Measurements from ENCODE around the gene EHMT1.
"Not testable (repeated sequence)": the region's sequence is repeated elsewhere in the genome, so short reads cannot be mapped to it uniquely, and the experiment has no call there.

Gene EHMT1

DNA sequence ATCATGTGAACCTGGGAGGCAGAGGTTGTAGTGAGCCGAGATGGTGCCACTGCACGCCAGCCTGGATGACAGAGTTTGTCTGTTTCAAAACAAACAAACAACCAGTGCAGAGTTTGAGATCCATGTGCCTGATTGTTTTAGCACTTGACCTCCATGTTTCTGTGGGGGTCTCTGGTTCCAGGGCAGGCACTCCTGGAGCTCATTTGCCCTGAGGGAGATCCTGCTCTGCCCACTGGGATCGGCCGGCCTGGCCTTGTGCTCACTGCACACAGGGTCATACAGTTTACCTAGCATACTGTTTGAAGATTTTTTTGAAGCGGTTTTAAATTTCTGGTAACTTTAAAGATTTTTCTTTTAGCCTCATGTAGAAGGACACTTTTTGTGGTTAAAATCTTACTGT, 78.4 kb downstream of the EHMT1 start:
- DNase-seq = no peak

DNA sequence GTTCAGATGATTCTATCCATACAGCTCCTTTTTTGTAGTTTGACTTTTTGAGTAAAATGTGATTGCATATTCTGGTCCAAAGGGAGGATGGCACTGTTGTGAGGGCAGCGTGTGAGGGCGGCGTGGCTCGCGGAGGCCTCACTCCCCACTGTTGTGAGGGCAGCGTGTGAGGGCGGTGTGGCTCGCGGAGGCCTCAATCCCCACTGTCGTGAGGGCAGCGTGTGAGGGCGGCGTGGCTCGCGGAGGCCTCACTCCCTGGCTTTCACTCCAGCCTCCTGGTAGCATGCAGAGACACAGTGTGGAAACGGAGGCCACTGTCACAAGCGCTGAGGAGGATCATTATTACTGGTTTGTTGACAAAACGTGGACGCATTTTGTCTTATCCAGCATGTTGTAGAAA, 79.0 kb downstream of the EHMT1 start:
- DNase-seq = no peak

DNA sequence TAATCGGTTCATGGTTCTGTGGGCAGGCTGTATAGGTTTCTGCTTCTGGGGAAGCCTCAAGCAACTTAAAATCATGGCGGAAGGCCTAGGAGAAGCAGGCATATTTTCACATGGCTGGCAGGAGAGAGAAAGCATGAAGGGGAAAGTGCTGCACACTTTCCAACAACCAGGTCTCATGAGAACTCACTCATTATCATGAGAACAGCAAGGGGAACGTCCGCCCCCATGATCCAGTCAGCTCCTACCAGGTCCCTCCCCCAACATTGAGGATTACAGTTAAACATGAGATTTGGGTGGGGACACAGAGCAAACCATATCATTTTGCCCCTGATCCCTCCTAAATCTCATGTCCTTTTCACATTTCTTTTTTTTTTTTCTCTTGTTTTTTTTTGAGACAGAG, 82.1 kb downstream of the EHMT1 start:
- DNase-seq = no peak

DNA sequence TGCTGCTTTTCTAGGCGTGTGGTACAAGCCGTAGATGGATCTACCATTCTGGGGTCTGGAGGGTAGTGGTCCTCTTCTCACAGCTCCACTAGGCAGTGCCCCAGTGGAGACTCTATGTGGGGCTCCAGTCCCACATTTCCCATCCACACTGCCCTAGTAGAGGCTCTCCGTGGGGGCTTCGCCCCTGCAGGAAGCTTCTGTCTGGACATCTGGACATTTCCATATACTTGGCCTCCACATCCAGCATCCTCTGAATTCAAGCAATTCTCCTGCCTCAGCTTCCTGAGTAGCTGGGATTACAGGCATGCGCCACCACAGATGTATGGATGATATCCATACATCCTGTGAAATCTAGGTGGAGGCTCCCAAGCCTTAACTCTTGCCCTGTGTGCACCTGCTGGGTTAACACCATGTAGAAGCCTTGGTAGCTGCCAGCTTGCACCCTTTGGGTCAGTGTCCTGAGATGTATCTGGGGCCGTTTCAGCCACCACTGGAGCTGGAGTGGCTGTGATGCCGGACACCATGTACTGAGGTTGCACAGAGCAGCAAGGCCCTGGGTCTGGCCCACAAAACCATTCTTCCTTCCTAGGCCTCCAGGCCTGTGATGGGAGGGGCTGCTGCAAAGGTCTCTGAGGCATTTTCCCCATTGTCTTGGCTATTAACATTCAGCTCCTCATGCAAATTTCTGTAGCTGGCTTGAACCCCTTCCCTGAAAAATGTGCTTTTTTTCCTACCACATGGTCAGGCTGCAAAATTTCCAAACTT, 84.0 kb downstream of the EHMT1 start:
- DNase-seq = no peak

DNA sequence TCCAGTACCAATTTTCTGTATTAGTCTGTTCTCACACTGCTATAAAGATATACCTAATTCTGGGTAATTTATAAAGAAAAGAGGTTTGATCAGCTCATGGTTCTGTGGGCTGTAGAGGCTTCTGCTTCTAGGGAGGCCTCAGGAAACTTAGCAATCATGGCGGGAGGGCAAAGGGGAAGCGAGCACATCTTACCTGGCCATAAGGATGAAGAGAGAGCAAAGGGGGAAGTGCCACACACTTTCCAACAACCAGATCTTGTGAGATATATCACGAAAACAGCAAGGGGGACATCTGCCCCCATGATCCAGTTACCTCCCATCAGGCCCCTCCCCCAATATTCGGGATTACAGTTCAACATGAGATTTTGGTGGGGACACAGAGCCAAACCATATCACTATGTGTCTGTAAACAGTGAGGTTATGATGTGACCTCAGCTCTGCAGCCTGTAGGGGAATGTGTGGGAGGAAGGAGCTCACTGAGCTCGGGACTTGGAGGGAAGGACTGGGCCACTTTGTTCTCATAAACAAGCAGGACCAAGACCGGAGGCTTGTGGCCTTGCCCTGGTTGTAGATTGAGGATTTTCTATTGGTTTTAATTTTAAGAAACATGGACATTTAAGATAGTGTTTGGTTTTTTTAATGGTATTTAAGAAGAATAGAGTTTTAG, 85.2 kb downstream of the EHMT1 start:
- DNase-seq = no peak

DNA sequence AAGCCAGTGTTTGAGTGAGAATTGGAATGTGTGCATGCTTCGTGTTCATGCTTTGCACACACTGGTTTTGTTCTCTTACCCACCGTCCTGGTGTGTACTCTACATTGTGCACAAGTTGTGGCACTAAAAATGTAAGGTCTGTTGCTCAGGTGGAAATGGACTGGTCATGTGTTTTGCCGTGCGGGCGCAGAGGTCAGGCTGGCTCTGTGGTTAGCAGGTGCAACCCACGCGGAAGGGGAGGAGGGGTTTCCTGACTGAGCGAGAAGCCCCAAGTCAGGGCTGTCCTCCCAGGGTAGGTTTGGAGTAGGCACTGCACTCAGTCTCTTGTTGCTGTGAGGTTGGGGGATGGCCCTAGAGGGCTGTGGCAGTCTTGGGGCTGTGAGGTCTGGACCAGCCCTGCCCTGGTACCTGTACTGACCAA, 86.6 kb downstream of the EHMT1 start:
- DNase-seq = no peak

DNA sequence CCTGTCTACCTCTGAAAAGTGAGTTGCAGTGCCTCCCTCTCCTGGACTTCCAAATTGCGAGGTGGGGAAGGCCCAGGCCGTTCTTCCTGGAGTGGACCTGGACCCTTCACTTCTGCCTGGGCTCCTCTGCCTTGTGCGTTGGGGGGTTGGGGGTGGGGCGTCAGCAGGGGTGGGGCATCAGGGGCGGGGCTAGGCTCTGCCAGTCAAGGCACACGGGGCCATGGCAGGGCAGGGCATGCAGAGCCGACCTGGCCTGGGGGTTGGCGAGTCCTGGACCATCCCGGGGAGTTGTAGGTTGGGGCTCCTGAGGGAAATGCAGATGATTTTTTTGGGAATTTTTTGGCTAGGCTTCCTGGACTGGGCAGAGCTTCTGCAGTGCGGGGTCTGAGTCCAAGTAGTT, 87.1 kb downstream of the EHMT1 start:
- no peak for DNase-seq

DNA sequence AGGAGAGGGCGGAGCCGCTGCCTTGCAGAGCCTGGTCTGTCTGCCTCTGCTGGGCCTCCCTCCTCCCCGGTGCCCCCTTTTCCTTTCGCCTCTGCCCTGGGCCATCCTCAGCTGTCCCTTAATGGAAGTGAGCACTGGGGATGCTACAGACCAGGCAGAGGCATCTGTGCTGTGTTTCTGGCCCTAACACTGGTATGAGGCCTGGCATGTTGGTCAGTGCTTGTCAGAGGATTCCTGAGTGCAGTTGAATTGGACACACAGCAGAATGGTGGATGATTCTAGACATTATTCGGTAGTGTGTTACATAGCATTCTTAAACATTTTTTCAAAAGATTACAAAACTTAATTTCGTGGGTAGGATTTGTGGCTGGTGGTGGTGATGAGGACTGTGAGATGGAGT, 88.6 kb downstream of the EHMT1 start:
- DNase-seq = no peak

DNA sequence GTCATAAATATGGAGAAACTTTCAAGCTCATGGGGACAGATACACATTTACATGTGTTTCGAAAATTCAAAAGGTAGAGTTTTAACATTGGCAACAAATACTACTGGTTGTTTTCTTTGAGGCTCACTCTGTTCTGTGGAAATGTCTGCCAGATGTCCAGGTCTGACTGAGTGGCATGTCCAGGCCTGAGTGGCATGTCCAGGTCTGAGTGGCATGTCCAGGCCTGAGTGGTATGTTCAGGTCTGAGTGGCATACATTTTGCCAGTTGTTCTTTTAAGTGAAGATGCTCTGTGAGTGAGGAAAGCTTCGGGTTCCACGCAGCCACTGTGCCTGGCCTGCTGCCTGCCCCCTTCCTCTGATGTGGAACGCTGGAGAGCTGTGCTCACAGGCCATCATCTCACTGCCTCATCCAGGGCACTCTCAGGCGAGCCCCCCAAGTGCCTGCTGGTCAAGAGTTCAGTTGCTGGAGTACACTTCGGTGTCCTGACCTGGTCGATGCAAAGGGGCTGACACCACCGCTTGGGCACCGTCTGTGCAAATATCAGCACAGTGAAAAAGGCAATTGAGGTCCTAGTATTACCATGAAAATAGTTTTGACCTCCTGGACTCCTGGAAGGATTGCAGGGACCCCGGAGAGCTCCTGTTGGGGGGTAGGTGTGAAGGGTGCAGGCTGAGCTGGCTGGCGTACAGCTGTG, 89.9 kb downstream of the EHMT1 start:
- no peak for DNase-seq

DNA sequence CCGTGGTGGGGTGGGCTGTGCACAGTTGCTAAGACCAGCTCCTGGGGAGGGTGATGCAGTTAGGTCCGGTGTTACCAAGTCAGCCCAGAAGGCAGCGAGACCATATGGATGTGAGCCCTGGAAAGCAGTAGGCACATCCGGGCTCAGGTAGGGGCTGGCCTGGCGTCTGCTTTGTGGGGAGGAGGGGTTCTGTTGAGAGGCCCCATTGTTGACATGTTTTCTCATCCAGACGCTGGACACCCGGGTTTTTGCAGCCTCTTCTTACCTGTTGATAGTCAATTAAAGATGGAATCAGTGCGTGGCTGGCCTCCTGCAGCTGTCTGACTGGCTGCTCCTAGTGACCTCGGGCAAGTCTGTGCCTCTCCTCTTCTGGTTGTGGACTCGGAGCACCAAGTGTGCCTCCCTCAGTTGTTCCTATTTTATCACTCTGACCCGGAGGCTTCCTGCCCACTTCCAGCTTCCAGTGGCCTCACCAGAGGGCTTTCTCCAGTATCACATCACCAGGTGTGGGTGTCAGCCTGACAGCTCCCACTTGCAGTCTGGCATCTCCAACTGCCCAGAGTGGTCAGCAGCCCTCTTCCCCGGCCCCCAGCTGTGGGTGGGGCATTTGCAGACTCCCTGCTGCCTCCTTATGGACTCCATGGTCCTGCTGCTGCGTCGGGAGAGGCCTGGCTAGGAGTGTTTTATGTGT, 90.8 kb downstream of the EHMT1 start:
- DNase-seq = no peak

DNA sequence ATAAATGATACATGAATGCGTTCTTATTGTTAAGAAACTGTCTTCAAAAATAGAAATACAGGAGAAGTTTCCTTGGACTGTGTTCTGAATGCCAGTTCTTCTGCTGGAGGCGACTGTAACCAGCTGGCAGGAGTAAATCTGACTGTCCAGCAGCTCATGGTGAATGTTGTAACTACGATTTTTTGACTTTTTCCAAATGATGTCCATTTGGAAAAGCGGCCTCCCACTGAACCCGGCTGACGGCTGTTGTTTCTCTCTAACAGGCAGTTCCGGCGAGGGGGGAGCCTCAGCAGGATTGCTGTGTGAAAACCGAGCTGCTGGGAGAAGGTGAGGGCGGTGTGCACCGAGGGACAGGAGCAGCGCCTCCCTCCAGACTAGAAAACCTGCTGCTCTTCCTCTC, 91.9 kb downstream of the EHMT1 start:
- DNase-seq = no peak

DNA sequence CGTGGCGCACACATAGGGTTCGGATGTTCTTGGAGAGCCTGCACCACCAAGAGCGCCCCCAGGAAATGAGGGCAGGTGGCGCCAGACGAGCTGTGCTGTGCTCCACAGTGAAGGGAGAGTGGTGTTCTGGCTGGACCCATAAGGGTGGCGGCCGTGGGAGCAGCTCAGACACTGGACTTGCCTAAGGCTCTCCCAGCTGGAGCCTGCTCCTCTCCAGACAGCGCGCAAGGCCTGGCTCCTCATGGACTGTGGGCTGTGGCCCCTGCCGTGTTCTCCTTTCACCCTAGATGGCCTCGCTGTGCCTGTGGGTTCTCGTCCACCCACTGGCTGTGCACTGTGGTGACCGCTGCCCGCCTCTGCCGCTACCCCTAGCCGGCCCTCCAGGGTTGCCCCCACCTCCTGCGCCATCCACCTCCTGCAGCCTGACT, 92.9 kb downstream of the EHMT1 start:
- no peak for DNase-seq

DNA sequence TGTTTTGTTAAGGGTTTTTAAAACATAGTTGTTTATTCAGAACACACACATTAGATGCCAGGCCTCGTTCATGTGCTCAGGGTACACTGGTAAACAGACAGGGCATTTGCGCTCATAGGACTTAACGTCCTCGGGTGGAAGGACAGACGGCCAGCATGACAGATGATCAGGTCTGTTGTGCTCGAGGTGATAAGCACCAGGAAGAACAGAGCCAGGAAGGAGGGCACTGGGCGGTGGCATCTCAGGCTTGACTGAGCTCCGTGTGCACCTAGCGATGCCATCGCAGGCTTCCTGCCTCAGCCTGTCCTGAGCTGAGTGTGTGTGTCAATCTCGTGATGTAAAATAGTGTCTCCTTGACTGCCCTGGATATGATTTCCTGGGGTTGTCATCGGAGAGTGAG, 96.5 kb downstream of the EHMT1 start:
- DNase-seq = no peak

DNA sequence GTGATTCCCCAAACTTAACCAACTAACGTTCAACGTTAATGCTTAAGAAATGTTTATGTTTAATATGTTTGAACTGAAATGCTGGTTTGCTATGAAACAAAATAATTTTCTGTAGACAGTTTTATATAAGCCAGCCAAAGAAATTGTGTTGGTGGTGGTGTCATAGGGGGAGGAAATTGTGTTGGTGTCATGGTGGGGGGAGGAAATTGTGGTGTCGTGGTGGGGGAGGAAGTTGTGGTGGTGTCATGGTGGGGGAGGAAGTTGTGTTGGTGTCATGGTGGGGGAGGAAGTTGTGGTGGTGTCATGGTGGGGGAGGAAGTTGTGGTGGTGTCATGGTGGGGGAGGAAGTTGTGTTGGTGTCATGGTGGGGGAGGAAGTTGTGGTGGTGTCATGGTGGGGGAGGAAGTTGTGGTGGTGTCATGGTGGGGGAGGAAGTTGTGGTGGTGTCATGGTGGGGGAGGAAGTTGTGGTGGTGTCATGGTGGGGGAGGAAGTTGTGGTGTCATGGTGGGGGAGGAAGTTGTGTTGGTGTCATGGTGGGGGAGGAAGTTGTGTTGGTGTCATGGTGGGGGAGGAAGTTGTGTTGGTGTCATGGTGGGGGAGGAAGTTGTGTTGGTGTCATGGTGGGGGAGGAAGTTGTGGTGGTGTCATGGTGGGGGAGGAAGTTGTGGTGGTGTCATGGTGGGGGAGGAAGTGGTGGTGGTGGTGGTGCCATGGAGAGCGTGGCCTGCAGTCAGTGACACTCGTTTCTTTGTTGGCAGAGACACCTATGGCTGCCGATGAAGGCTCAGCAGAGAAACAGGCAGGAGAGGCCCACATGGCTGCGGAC, 97.3 kb downstream of the EHMT1 start:
- DNase-seq = not testable (repeated sequence)

DNA sequence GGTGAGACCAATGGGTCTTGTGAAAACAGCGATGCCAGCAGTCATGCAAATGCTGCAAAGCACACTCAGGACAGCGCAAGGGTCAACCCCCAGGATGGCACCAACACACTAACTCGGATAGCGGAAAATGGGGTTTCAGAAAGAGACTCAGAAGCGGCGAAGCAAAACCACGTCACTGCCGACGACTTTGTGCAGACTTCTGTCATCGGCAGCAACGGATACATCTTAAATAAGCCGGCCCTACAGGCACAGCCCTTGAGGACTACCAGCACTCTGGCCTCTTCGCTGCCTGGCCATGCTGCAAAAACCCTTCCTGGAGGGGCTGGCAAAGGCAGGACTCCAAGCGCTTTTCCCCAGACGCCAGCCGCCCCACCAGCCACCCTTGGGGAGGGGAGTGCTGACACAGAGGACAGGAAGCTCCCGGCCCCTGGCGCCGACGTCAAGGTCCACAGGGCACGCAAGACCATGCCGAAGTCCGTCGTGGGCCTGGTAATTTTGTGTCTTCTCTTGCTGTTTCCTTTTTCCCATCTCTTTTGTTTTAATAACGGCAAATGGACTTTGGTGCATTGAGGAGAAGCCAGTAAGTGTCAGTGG, 98.0 kb downstream of the EHMT1 start:
- DNase-seq = no peak

DNA sequence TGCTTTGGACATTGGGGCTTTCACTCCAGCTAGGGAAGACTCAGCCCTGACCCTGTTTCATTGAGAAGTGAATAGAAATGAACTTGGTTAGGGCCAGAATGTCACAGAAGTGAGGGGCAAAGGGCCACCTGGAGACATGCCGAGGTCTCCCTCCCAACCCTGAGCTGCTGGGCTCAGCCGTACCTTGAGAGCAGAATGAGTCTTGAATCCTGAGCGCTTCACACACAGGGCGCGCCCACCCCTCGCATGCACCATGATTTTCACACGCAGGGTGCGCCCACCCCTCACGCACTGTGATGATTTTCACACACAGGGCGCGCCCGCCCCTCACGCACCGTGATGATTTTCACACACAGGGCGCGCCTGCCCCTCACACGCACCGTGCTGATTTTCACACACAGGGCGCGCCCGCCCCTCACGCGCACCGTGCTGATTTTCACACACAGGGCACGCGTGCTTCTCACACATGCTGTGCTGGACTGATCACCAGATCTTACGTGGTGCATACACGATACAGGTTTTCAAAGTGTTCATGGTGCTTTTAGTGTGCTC, 99.0 kb downstream of the EHMT1 start:
- DNase-seq = no peak

DNA sequence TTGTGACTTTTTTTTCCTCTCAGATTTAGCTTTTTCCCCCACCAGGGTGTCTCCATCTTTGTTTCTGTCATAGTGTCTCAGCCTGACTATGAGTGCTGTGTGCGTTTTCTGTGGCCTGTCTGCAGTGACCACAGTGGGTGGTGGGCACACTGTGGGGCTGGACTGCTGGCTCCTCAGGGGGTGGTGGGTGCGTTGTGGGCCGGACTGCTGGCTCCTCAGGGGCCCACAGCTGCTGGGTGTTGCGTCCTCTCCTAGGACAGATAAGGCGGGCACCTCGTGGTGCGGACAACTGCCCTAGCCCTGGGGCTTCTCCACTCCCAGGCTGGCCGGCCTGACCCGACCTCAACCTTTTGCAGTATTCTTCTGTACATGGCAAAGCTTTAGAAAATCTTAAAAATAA, 100.4 kb downstream of the EHMT1 start:
- no peak for DNase-seq

DNA sequence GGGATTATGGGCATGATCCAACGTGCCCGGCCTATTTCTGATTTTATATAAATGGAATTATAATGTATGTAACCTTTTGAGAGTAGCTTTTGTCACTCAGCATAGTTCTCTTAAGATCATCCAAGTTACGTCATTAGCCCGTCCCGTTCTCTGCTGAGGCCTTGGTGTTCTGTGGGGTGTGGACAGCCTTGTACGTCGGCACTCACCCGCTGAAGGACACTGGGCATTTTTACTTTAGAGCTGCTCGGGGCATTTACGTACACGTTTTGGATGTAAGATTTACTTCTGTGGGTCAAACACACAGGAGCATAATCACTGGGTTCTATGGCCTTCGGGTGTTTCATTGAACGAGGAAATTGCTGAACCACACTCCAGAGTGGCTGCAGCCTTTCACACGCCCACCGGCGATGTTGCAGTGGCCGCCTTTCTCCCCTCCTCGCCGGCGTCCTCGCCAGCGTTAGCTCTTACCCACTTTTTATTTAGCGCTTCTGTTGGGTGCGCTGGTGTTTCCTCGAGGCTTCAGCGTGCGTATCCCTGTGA, 101.8 kb downstream of the EHMT1 start:
- DNase-seq = no peak

DNA sequence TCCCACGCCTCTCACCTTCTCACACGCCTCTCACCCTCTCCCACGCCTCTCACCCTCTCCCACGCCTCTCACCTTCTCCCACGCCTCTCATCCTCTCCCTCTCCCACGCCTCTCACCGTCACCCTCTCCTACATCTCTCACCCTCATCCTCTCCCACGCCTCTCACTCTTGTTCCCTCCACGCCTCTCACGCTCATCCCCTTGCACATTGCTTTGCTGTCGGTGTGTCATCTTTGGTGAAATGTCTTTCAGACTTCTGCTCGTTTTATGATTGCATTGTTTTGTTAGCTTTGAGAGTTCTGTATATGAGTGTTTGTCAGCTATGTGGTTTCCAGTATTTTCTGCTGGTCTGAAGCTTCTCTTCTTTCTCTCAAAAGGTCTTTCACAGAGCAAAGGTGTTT, 102.7 kb downstream of the EHMT1 start:
- DNase-seq = no peak

DNA sequence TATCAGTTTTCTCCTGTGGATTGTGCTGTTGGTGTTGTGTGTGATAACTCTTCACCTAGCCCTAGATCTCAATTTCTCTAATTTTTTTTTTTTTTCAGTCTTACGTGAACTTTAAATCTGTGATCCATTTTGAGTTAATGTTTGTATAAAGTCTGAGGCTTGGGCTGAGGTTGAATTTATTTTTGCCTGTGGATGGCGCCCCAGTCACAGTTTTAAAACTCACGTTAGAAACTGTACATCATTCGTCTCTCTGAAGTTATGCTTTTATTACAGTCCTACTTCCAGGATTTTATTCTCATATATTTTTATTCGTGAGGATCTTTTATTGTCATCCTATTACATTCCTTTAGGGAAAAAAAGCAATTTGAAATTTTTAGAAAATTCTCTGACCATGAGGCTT, 103.1 kb downstream of the EHMT1 start:
- DNase-seq = no peak

DNA sequence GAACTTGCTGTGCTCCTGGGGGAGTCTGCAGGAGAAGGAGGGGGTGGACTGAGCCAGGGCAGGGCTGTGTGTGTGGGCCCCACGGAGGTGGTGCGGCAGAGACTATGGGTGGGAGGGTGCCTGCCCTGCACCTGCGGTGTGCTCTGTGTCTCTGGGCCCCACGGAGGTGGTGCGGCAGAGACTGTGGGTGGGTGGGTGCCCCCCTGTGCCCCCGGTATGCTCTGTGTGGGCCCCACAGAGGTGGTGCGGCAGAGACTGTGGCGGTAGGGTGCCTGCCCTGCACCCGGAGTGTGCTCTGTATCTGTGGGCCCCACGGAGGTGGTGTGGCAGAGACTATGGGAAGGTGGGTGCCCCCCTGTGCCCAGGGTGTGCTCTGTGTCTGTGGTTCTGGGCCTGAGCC, 103.7 kb downstream of the EHMT1 start:
- no peak for DNase-seq

DNA sequence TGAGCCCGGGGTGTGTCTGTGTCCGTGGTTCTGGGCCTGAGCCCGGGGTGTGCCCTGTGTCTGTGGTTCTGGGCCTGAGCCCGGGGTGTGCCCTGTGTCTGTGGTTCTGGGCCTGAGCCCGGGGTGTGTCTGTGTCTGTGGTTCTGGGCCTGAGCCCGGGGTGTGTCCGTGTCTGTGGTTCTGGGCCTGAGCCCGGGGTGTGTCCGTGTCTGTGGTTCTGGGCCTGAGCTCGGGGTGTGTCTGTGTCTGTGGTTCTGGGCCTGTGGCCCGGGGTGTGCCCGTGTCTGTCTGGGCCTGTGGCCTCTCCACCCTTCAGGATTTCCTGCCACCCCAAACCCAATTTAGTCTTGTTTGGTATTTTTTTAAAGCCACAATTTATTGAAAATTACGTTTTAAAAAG, 104.6 kb downstream of the EHMT1 start:
- not testable (repeated sequence) for DNase-seq
